ENCODE measurements around the gene IMPDH2.
A peak's percentile ranks its signal among the peaks of the same experiment; 100 is the strongest.

GRCh38 chr3:49021813-49022687, 7.1 kb downstream of the IMPDH2 start, which contains the start of gene NDUFAF3:
- peak; percentile 90 for TF ChIP-seq CTCF (IDR thresholded peaks at IDR 0.05; ENCODE audit: low read length)
- no peak for TF ChIP-seq EZH2 (optimal IDR thresholded peaks at IDR 0.05; ENCODE audit: low read depth, low read length)
- TF ChIP-seq EZH2phosphoT487 (IDR thresholded peaks at IDR 0.05; ENCODE audit: low read length) = no peak

All from MM.1S (cell line).